ENCODE data around the gene MICAL3.

DNA sequence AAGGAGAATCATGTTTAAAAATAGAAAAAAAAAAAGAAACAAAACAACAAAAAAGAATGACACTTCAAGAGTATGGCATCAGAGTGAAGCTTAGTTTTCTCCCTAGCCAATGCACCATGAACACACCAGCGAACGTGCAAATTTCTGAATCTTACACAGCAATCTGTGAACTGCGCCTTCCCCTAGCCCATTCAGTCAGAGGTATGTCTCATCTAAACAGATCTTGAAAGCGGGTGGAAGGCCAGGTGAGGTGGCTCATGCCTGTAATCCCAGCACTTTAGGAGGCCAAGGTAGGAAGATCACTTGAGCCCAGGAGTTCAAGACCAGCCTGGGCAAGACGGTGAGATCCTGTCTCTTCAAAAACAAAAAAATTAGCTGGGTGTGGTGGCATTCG, 113.1 kb downstream of the MICAL3 start:
- no peak for TF ChIP-seq EZH2 (IDR thresholded peaks at IDR 0.05; ENCODE audit: insufficient read depth, poor library complexity, severe bottlenecking)
- no peak for TF ChIP-seq EZH2phosphoT487 (IDR thresholded peaks at IDR 0.05; ENCODE audit: insufficient read depth, low read depth)

Measured in GM23248 (cell line).